Colon (tissue), 2 donors: ENCODE data around the gene OTOF.

Experiments
- FAIRE-seq: peaks from 2 replicates; lab custom pipeline; 2012; peaks lifted over from hg19 to GRCh38; lab: Jason Lieb, UNC
- donor health status: control.
- donor health status: control.

The OTOF gene

GRCh38 chr2:26500406-26500805 lies 22.5 kb upstream of the OTOF start:
- no peak for FAIRE-seq

GRCh38 chr2:26495705-26496297 lies 17.9 kb upstream of the OTOF start:
- no peak for FAIRE-seq

GRCh38 chr2:26494891-26495290 lies 17.0 kb upstream of the OTOF start:
- no peak for FAIRE-seq

GRCh38 chr2:26494199-26494598 lies 16.3 kb upstream of the OTOF start:
- no peak for FAIRE-seq

GRCh38 chr2:26493566-26493965 lies 15.6 kb upstream of the OTOF start:
- no peak for FAIRE-seq

- FAIRE-seq, result no peak
Observed at GRCh38 chr2:26492749-26493515, 15.0 kb upstream of the OTOF start.

GRCh38 chr2:26491563-26492167 lies 13.7 kb upstream of the OTOF start:
- no peak for FAIRE-seq

- no peak for FAIRE-seq
Observed at GRCh38 chr2:26489213-26489850, 11.4 kb upstream of the OTOF start.

- FAIRE-seq, result no peak
Observed at GRCh38 chr2:26488463-26489212, 10.7 kb upstream of the OTOF start.

- FAIRE-seq, result no peak
Observed at GRCh38 chr2:26487192-26487591, 9.3 kb upstream of the OTOF start.

GRCh38 chr2:26486789-26487188 lies 8.9 kb upstream of the OTOF start:
- FAIRE-seq, result no peak

GRCh38 chr2:26485725-26486418 lies 7.9 kb upstream of the OTOF start:
- FAIRE-seq, result no peak

- no peak for FAIRE-seq
Observed at GRCh38 chr2:26485099-26485498, 7.2 kb upstream of the OTOF start.

- FAIRE-seq, result no peak
Observed at GRCh38 chr2:26484579-26484978, 6.7 kb upstream of the OTOF start.

GRCh38 chr2:26483957-26484565 lies 6.1 kb upstream of the OTOF start:
- no peak for FAIRE-seq

GRCh38 chr2:26483516-26483915 lies 5.6 kb upstream of the OTOF start:
- no peak for FAIRE-seq

GRCh38 chr2:26483027-26483326 lies 5.1 kb upstream of the OTOF start:
- no peak for FAIRE-seq

- no peak for FAIRE-seq
Observed at GRCh38 chr2:26482211-26483026, 4.5 kb upstream of the OTOF start.

- FAIRE-seq, result no peak
Observed at GRCh38 chr2:26481706-26482105, 3.8 kb upstream of the OTOF start.

GRCh38 chr2:26480566-26481423 lies 2.9 kb upstream of the OTOF start:
- no peak for FAIRE-seq
